ENCODE data around the gene COA7.
"Not testable (repeated sequence)": the region's sequence is repeated elsewhere in the genome, so short reads cannot be mapped to it uniquely, and the experiment has no call there.

The COA7 gene

GRCh38 chr1:52702886-52703787 lies 5.0 kb upstream of the COA7 start:
- DNase-seq = peak; percentile 66 to 80

- no peak for DNase-seq
These were observed 2.5 kb downstream of the COA7 start for GRCh38 chr1:52695627-52696026.

GRCh38 chr1:52693843-52694242 lies 4.3 kb downstream of the COA7 start:
- no peak for DNase-seq

- DNase-seq = not testable (repeated sequence)
These were observed 4.8 kb downstream of the COA7 start for GRCh38 chr1:52693351-52693750.

GRCh38 chr1:52692697-52693096 lies 5.5 kb downstream of the COA7 start:
- DNase-seq = no peak

GRCh38 chr1:52691821-52692220 lies 6.3 kb downstream of the COA7 start:
- DNase-seq = no peak

GRCh38 chr1:52686830-52687229 lies 11.3 kb downstream of the COA7 start:
- no peak for DNase-seq

- peak; percentile 62 to 63 for DNase-seq
These were observed 11.8 kb downstream of the COA7 start for GRCh38 chr1:52686261-52686751.

GRCh38 chr1:52684545-52684944 lies 13.6 kb downstream of the COA7 start:
- DNase-seq = no peak

- DNase-seq = no peak
These were observed 14.7 kb downstream of the COA7 start for GRCh38 chr1:52683367-52683940.

GRCh38 chr1:52681136-52681535 lies 17.0 kb downstream of the COA7 start:
- no peak for DNase-seq

- DNase-seq = no peak
These were observed 17.8 kb downstream of the COA7 start for GRCh38 chr1:52680353-52680752.

- DNase-seq = no peak
These were observed 18.6 kb downstream of the COA7 start for GRCh38 chr1:52679498-52679897.

GRCh38 chr1:52679048-52679447 lies 19.1 kb downstream of the COA7 start:
- no peak for DNase-seq

GRCh38 chr1:52677076-52677806 lies 20.9 kb downstream of the COA7 start:
- no peak for DNase-seq

- DNase-seq = no peak
These were observed 21.8 kb downstream of the COA7 start for GRCh38 chr1:52676249-52676903.

GRCh38 chr1:52674497-52675384 lies 23.4 kb downstream of the COA7 start:
- DNase-seq = no peak

- DNase-seq = no peak
These were observed 24.6 kb downstream of the COA7 start for GRCh38 chr1:52673513-52673912.

- DNase-seq = no peak
These were observed 25.2 kb downstream of the COA7 start for GRCh38 chr1:52672946-52673345.

- DNase-seq = no peak
These were observed 27.5 kb downstream of the COA7 start for GRCh38 chr1:52670604-52671003.

GRCh38 chr1:52669696-52670095 lies 28.5 kb downstream of the COA7 start:
- DNase-seq = no peak

GRCh38 chr1:52668711-52669110 lies 29.4 kb downstream of the COA7 start:
- no peak for DNase-seq
